ENCODE measurements around the gene KRT23.

DNA sequence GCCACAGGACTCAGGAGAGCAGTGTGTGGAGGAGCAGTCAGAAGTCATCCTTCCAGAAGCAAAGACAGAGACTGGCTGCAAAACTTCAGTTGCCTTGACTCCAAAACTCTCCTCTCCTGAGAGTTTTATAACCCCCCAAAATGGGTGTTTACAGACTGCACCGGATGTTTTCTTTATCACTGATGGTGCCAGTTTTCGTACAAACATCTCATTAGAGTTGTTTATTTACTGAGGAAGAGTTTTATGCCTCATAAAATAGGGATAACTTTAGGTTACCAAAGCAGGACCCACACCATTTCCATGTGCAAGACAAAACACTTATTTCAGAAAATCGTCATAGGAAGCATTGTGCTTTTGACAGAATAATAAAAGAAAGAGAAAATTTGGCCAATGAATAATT, 46.8 kb upstream of the KRT23 start, which contains the start of gene KRT40:
- TF ChIP-seq, protein P1, sequence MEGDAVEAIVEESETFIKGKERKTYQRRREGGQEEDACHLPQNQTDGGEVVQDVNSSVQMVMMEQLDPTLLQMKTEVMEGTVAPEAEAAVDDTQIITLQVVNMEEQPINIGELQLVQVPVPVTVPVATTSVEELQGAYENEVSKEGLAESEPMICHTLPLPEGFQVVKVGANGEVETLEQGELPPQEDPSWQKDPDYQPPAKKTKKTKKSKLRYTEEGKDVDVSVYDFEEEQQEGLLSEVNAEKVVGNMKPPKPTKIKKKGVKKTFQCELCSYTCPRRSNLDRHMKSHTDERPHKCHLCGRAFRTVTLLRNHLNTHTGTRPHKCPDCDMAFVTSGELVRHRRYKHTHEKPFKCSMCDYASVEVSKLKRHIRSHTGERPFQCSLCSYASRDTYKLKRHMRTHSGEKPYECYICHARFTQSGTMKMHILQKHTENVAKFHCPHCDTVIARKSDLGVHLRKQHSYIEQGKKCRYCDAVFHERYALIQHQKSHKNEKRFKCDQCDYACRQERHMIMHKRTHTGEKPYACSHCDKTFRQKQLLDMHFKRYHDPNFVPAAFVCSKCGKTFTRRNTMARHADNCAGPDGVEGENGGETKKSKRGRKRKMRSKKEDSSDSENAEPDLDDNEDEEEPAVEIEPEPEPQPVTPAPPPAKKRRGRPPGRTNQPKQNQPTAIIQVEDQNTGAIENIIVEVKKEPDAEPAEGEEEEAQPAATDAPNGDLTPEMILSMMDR (conservative IDR thresholded peaks at IDR 0.05; ENCODE audit: low read depth in 2 of 2), result no peak
- no peak for TF ChIP-seq POLR2AphosphoS5 (IDR thresholded peaks at IDR 0.05; ENCODE audit: low read depth)
- TF ChIP-seq NANOG (IDR thresholded peaks at IDR 0.05; ENCODE audit: borderline replicate concordance), result no peak
- TF ChIP-seq, protein P2, sequence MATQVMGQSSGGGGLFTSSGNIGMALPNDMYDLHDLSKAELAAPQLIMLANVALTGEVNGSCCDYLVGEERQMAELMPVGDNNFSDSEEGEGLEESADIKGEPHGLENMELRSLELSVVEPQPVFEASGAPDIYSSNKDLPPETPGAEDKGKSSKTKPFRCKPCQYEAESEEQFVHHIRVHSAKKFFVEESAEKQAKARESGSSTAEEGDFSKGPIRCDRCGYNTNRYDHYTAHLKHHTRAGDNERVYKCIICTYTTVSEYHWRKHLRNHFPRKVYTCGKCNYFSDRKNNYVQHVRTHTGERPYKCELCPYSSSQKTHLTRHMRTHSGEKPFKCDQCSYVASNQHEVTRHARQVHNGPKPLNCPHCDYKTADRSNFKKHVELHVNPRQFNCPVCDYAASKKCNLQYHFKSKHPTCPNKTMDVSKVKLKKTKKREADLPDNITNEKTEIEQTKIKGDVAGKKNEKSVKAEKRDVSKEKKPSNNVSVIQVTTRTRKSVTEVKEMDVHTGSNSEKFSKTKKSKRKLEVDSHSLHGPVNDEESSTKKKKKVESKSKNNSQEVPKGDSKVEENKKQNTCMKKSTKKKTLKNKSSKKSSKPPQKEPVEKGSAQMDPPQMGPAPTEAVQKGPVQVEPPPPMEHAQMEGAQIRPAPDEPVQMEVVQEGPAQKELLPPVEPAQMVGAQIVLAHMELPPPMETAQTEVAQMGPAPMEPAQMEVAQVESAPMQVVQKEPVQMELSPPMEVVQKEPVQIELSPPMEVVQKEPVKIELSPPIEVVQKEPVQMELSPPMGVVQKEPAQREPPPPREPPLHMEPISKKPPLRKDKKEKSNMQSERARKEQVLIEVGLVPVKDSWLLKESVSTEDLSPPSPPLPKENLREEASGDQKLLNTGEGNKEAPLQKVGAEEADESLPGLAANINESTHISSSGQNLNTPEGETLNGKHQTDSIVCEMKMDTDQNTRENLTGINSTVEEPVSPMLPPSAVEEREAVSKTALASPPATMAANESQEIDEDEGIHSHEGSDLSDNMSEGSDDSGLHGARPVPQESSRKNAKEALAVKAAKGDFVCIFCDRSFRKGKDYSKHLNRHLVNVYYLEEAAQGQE (IDR thresholded peaks at IDR 0.05; ENCODE audit: unreplicated experiment), result no peak
- TF ChIP-seq JUNB (IDR thresholded peaks at IDR 0.05; ENCODE audit: unreplicated experiment), result no peak
- TF ChIP-seq EZH2 (IDR thresholded peaks at IDR 0.05; ENCODE audit: low read depth, unreplicated experiment), result no peak
- TF ChIP-seq, protein P3, sequence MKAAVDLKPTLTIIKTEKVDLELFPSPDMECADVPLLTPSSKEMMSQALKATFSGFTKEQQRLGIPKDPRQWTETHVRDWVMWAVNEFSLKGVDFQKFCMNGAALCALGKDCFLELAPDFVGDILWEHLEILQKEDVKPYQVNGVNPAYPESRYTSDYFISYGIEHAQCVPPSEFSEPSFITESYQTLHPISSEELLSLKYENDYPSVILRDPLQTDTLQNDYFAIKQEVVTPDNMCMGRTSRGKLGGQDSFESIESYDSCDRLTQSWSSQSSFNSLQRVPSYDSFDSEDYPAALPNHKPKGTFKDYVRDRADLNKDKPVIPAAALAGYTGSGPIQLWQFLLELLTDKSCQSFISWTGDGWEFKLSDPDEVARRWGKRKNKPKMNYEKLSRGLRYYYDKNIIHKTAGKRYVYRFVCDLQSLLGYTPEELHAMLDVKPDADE (IDR thresholded peaks at IDR 0.05), result no peak

Data from GM23338 (cell line).